Stimulated activated CD4-positive, alpha-beta T cell treated with anti-CD3 and anti-CD28 coated beads, TNF-alpha, amount 100 ng/mL, for 1 hour (primary cell): Measurements from ENCODE around the gene MON1B.
"Not testable (repeated sequence)": the region's sequence is repeated elsewhere in the genome, so short reads cannot be mapped to it uniquely, and the experiment has no call there.

Experiments used
- DNase-seq, 3 donors: peaks; one replicate each; pipeline ENCODE4 v3.0.0-alpha.2; 2020; ENCODE audit warnings: low read depth in 3 of 3, low spot score in 1 of 3

Gene MON1B

DNA sequence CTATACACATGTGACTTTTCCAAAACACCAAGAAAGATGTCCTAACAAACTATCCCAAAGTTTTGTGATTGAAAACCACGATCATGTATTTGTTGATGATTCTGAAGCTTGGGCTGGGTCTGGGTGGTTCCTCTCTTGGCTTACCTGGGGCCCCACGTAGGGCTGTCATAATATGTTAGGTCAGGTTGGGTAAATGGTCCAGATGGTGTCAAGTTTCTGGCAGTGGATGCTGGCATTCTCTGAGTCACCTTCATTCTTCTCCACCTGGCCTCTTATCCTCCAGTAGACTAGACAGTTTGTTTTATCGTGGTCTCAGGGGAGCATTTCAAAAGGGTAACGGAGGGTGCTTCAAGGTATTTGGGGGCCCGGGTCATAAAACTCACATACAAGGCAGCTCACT is 47.6 kb downstream of the MON1B start:
- no peak for DNase-seq

DNA sequence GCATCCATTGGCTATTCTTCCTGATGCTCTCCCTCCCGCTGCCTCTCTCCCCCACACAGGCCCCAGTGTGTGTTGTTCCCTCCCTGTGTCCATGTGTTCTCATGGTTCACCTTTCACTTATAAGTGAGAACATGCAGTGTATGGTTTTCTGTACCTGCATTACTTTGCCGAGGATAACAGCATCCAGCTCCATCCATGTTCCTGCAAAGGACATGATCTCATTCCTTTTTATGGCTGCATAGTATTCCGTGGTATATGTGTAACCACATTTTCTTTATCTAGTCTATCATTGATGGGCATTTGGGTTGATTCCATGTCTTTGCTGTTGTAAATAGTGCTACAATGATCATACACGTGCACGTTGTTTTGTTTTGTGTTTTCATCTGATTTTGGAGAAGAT is 51.5 kb downstream of the MON1B start:
- not testable (repeated sequence) for DNase-seq

DNA sequence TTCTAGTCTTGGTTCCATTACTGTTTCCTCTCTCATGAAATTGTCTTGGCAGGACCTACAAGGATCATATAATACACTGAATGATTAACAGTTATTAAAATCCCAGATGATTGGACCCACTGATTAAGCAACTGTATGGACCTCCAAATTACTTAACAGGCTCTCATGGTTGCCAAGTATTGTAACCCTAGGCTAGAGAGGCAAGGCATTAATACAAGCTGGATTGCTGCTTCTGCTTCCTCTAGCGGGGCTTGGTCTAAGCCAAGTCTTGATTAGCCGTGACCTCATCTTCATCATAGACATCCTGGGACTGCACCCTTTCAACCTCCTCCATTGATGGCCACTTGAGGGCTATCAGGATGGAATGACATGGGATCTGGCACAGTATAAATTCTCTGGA is 55.2 kb downstream of the MON1B start:
- DNase-seq = no peak

DNA sequence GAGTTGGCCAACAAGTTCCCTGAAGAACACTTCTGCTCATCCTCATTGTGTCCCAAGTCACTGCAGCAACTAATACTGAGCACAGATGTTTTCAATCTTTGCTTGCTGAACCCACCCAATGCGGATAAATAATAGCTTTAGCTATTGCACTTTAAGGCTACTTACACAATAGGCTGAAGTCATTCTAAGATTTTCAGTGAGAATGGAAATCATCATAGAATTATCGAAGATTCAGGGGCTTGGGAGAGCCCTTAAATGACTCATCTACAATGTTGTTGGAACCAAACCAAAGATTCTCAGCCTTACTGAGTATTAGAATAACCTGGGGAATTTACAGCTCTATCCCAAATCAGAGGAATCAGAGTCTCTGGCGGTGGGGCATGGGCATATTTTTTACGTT is 59.4 kb downstream of the MON1B start:
- DNase-seq = no peak
